ENCODE data around the gene EXOC6B. TPM values are rescaled to one million over a fixed set of nuclear protein-coding genes. Genes with fewer than 3 reads are reported as not detected.
A peak's percentile ranks its signal among the peaks of the same experiment; 100 is the strongest.

The EXOC6B gene
- total RNA-seq, 2 donors from 2014 or later: 10.8 to 12.8 TPM

DNA sequence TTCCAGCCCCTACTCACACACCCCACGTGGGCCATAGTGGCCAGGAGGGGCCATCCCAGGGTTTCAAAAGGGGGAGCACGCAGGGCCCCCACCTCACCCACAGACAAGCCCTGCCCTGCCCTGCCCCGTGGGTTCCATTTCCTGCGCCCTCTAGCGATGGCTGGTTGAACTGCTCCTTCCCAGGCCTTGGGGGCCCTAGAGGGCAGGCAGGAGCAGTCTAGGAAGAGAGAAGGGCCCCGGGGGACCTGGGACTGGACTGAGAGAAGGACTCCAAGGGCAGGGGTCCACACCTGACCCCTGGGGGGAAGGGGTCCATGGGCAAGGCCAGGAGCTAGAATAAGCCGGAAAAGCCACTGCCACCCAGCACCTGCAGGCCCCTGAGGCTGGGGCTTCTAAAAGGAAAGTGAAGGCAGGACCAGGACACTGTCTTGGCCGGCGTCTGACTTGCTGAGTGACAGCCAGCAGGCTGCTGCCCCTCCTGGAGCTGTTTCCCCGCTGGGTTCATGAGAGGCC lies 688.3 kb downstream of the EXOC6B start:
- peak; percentile 69 for DNase-seq (ENCODE audit: low spot score)
- Mint-ChIP-seq H3K4me1 (ENCODE audit: low read depth in 2 of 2) (peaks cover 0 to 4% of the 10 kb centered on the region in 2 donors), H3K27me3 (peaks cover 4 to 6% of the 10 kb centered on the region in 2 donors), H3K9me3 (no peaks in the 10 kb centered on the region), H3K27ac (no peak overlapping the region), H3K4me3 (no peak overlapping the region), H3K36me3 (no peaks in the 10 kb centered on the region)
- peak; percentile 54 to 71 for ATAC-seq

DNA sequence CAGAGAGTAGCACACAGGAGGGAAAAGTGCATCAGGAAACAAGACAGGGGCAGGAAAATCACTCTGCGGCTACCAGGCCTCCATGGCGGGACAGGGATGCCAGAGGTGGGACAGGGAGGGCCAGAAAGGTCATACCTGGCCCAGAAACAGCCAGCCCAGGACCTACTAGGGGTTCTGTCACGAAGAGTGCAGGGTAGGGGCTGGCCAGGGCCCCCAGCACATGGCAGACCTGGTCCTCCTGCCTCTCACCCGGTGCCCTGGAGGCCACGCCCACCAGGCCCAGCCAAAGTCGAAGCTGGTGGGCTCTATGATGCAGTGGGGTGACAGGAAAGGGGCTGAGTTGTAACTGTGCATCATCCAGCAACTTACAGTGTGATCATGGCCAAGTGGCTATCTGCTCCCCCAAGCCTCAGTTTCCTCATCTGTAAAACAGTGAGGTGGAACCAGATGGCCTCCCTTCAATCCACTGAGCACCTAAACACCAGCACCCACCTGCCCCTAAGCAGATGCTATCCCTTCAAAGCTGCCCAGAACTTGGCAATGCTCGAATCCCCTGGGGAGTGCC lies 688.8 kb downstream of the EXOC6B start:
- Mint-ChIP-seq H3K4me1 (ENCODE audit: low read depth in 2 of 2) (peaks cover 0 to 4% of the 10 kb centered on the region in 2 donors), H3K9me3 (no peaks in the 10 kb centered on the region), H3K36me3 (no peaks in the 10 kb centered on the region), H3K27ac (no peak overlapping the region), H3K27me3 (peaks cover 0 to under 1% of the 10 kb centered on the region in 2 donors), H3K4me3 (no peak overlapping the region)
- DNase-seq (ENCODE audit: low spot score): peak; percentile 15
- ATAC-seq: no peak

DNA sequence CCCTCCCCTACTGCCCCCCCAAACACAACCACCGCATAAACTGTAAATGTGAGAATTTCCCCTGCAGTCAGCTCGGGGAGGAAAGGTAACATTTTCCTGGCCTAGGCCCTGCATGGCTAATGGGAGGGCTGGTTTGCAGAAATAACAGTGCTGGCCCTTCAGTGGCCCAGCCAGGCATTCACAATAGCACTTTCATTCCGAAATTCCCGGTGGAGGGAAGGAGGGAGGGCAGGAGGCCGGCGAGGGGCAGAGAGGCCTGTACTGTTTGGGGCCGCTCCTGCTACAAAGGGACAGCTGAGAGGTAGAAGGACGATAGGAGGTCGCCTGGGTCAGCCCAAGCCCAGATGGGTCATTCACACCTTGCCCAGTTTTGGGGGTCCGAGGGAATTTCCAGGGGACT lies 689.5 kb downstream of the EXOC6B start:
- ATAC-seq: no peak
- Mint-ChIP-seq H3K27ac (no peak overlapping the region), H3K4me3 (no peak overlapping the region), H3K36me3 (no peaks in the 10 kb centered on the region), H3K9me3 (no peaks in the 10 kb centered on the region), H3K27me3 (no peaks in the 10 kb centered on the region), H3K4me1 (ENCODE audit: low read depth in 2 of 2) (peaks cover 0 to 4% of the 10 kb centered on the region in 2 donors)
- no peak for DNase-seq (ENCODE audit: low spot score)

DNA sequence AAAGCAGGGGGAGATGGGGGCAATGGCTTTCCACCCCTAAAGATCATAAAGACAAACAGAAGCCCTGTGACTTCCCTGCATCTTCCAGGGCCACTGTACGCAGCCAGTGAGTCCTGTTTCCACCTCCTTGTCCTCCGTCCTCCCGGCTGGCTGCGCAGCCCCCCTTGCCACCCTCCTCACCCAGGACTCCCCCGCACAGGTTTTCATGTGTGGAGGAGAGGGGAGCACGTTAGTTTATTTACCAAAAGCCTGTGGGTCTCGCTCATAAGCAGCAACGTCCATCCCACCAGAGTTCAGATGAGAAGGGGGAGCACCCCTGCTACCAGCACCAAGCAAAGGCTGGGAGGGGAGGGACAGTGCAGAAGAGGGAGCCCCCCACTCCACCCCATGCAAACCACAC lies 689.9 kb downstream of the EXOC6B start:
- ATAC-seq (no peak), DNase-seq (ENCODE audit: low spot score) (no peak)
- Mint-ChIP-seq H3K9me3 (no peaks in the 10 kb centered on the region), H3K4me3 (no peak overlapping the region), H3K4me1 (ENCODE audit: low read depth in 2 of 2) (peaks cover 0 to 4% of the 10 kb centered on the region in 2 donors), H3K27me3 (no peaks in the 10 kb centered on the region), H3K36me3 (no peaks in the 10 kb centered on the region), H3K27ac (no peak overlapping the region)

DNA sequence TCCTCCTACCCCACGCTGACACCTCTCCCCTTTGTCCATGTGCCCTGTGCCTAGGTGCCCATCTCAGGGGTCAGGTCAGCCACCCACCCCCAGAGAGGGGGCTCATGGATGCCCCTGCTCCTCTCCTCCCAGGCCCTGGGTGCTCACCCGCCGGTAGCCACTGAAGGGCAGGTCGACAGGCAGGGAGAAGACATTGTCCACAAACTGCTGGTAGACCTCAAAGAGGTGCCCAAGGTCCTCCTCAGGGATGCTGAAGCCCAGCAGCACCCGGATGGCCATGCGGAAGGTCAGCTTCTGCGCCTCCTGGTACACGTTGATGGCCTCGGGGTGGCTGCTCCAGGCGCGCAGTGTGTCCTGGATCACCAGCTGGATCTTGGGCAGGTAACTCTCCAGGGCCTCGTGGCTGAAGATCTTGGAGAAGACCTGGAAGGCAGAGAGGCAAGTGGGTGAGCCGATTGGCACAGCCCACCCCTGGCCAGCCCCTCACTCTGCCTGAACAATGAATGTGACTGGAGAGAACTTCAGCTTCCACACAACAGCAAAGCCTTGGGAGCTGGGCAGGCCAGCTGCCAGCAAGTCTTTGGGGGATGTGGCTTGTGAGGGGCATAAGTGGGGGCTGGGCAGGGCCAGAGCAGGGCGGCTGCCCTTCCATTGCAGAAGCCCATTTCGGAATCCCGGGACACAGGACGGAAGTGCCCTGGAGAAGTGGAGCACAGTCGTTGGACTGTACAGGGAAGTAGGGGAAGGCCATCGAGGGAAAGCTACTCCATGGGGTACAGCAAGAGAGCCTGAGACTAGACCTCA lies 690.6 kb downstream of the EXOC6B start:
- no peak for ATAC-seq
- Mint-ChIP-seq H3K9me3 (no peaks in the 10 kb centered on the region), H3K27me3 (no peaks in the 10 kb centered on the region), H3K4me1 (ENCODE audit: low read depth in 2 of 2) (peaks cover 0 to 4% of the 10 kb centered on the region in 2 donors), H3K36me3 (no peaks in the 10 kb centered on the region), H3K4me3 (no peak overlapping the region), H3K27ac (no peak overlapping the region)
- peak; percentile 51 for DNase-seq (ENCODE audit: low spot score)

DNA sequence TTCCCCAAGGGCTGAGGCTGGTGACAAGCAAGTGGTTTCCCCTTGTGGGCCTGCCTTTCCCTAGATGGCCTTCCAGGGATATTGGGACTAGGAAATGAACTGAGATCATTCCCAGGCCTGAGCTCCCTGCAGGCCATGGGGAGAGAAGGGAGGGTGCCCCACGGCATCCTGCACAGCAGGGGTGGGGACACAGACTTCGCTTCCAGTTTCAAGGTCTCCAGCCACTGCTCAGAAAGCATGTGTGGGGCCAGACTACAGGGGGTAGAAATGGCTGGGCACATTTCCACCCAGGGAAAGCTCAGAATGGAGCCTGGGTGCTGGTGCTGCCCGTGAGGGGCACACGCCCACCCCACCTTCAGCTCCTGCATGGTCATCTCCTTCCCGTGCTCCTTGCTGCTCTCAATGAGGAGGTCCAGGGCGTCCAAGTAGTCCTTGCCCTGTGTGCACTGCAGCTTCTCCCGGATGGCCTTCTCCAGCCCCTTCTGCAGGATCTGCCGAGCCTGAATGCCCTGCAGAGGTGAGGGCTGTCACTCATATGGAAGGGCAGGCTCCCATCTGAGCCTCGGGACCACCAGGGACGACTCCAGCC lies 691.3 kb downstream of the EXOC6B start:
- Mint-ChIP-seq H3K27me3 (no peaks in the 10 kb centered on the region), H3K4me3 (no peak overlapping the region), H3K9me3 (no peaks in the 10 kb centered on the region), H3K27ac (no peak overlapping the region), H3K4me1 (ENCODE audit: low read depth in 2 of 2) (peaks cover 0 to 4% of the 10 kb centered on the region in 2 donors), H3K36me3 (no peaks in the 10 kb centered on the region)
- DNase-seq (ENCODE audit: low spot score) (peak; percentile 41), ATAC-seq (no peak)

DNA sequence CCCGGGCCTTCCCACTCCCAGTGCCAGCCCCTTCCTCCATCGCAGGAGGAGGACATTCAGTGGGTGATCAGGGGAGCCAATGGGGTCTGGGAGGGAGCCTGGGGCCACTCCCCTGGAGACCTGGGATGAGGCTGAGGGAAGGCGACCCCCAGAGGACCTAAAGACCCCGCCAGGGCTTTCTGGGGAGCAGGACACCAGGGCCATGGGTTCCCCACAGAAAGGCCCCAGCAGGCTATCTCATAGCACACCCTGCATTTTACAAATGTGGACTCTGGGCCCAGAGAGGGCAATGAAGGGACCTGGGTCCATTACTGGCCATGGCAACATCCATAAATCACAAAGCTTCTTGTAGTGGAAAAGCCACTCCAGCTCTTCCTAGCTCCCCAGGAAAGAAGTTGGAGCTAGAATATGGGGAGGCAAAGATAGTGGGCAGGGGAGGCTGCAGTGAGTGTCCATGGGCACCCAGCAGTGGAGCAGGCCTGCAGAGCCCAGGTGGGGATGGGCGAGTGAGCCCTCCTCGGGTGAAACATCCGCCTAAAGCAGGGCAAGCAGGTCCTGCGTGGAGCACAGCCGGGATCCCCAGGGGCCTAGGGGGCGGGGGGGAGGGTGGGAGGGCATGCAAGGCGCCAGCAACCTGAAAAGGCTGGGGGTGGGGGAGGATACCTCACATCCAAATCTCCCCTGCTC lies 692.0 kb downstream of the EXOC6B start:
- ATAC-seq: no peak
- Mint-ChIP-seq H3K4me3 (no peak overlapping the region), H3K27ac (no peak overlapping the region), H3K36me3 (no peaks in the 10 kb centered on the region), H3K9me3 (no peaks in the 10 kb centered on the region), H3K4me1 (ENCODE audit: low read depth in 2 of 2) (peaks cover 0 to 4% of the 10 kb centered on the region in 2 donors), H3K27me3 (no peaks in the 10 kb centered on the region)
- DNase-seq (ENCODE audit: low spot score): peak; percentile 1

DNA sequence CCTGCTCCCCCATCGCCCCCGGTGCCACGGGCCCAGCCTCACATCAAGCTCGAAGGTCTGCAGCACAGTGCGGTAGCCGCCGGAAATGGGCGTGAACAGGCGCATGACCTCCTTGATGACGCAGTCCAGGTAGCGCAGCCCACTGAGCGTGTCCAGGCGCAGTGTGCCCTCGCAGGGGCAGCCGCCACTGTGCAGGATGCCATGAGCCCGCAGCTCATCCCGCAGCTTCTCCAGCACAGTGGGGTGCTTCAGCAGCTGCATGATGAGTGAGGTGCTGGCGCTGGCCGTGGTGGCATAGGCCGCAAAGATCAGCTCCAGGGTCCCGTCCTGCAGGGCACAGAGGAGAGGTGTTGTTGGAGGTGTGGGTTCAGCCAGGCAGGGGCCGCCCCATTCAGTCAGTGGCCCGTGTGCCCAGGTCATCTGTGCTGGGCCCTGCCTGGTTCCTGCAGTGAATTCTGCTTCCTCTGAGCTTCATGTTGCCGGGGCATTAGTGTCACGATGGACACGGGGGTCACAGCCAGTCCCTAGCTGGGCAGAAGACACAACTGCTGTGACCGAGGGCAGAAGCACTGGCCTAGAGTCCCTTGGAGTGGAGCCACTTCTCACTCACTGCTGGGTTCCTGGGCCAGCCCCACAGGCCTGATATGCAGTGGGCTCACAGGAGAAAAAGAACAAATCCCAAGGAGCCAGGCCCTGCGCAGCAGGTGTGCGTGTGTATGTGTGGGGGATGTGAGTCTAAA lies 692.7 kb downstream of the EXOC6B start:
- H3K27me3 Mint-ChIP-seq: no peaks in the 10 kb centered on the region
- H3K4me3 Mint-ChIP-seq: no peak overlapping the region
- H3K4me1 Mint-ChIP-seq (ENCODE audit: low read depth in 2 of 2): peaks cover 0 to 4% of the 10 kb centered on the region in 2 donors
- H3K36me3 Mint-ChIP-seq: no peaks in the 10 kb centered on the region
- no peak overlapping the region for H3K27ac Mint-ChIP-seq
- no peaks in the 10 kb centered on the region for H3K9me3 Mint-ChIP-seq
- DNase-seq (ENCODE audit: low spot score): peak; percentile 31
- ATAC-seq: no peak

DNA sequence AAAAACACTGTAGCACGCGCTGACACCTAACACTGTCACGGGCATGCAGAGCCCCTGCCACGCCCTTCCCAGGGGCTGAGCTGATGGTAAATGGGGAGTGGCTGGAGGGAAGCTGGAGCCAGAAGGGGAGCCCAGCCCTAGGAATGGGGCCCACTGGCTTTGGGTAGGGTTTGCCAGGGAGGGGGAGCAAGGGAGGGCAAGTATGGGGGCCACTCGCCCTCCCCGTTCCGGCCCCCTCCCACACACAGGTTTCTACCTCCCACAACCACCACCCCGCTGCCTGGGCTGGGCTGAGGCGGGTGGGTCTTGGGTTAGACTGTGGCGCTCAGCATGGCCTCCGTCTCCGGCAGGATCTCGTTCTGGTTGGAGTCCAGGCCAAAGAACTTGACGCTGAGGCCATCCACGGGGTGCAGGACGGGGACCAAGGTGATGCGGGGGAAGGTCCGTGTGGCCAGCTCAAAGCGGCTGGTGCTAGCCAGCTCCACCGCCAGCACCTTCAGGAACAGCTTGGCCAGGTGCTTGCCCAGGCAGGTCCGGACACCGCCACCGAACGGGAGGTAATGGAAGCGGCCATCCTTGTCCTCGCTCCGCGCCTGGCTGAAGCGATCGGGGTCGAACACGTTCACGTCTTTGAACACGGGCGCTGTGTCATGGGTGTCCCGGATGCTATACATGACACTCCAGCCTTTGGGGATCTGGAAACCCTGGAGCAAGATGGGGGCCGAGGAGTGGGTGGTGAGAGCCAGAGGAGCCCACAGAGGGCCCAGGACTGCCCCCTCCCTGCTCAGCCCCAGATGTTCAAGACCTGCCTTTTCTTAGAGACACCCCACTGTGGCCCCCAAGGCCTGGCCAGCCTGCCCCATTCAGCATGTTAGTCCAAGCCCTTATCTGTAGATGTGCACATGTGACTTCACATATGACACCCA lies 693.7 kb downstream of the EXOC6B start:
- no peaks in the 10 kb centered on the region for H3K27me3 Mint-ChIP-seq
- no peak overlapping the region for H3K27ac Mint-ChIP-seq
- ATAC-seq (no peak), DNase-seq (ENCODE audit: low spot score) (peak; percentile 54)
- no peak overlapping the region for H3K4me3 Mint-ChIP-seq
- no peaks in the 10 kb centered on the region for H3K9me3 Mint-ChIP-seq
- H3K4me1 Mint-ChIP-seq (ENCODE audit: low read depth in 2 of 2): no peaks in the 10 kb centered on the region
- no peaks in the 10 kb centered on the region for H3K36me3 Mint-ChIP-seq

DNA sequence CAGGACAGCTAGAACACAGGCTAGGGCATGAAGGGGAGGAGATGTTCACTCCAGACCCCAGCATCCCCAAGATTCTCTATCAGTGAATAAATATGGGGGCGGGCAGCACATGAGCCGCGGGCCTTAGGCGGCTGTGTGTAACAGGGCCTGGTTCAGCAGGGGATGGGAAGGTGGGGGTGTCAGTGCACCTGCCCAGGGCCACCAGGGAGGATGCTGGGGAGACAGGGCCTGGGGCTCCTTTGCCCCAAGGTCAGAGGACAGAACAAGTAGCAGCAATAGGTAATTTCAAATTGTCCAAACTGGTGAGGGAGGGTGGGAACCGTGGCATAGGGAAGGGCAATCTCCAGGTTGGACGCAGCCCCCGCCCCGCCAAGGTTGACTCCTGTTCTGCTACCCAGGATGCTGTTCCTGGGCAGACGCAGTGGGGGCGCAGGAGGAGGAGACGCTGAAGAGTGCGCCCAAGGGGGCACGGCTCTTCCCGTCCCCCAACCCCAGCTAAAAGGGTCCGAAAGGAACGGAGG lies 694.4 kb downstream of the EXOC6B start:
- H3K27ac Mint-ChIP-seq: no peak overlapping the region
- ATAC-seq: no peak
- H3K9me3 Mint-ChIP-seq: no peaks in the 10 kb centered on the region
- peaks cover 0 to under 1% of the 10 kb centered on the region in 2 donors for H3K4me1 Mint-ChIP-seq (ENCODE audit: low read depth in 2 of 2)
- no peak overlapping the region for H3K4me3 Mint-ChIP-seq
- peaks cover 0 to under 1% of the 10 kb centered on the region in 2 donors for H3K27me3 Mint-ChIP-seq
- DNase-seq (ENCODE audit: low spot score): peak; percentile 52
- no peaks in the 10 kb centered on the region for H3K36me3 Mint-ChIP-seq

DNA sequence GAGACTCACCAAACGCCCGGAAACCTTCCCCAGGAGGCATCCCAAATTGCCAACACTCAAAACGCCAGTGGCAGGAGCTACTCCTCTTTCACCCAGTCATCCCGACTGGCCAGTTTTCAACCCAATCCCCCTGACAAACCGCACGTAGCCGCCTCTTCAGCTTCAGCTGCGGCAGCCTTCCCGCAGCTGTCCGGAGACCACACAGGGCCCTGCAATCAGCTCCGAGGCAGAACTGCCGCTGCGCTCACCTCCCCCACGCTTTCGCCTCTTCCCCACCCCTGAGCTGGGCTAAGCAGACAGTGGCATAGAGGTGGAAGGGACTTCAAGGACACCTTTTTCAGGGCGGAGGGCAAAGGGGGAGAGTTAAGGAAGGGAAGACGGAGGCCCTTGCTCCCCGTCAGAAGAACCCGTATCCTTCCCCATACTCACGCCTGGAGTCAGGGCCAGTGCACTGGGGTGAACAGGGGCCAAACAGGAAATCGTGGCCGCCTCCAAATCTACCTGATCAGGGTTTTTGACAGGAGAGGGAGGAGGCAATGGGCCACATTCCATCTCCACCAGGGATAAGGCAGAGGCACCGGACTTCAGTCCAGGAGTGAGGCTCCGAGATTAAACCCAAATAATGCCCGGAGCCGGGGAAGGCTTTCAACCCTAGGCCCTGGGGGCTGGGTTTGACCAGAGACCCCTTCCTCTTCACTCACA lies 695.0 kb downstream of the EXOC6B start:
- DNase-seq (ENCODE audit: low spot score) (peak; percentile 44), ATAC-seq (no peak)
- Mint-ChIP-seq H3K4me1 (ENCODE audit: low read depth in 2 of 2) (peaks cover 0 to 3% of the 10 kb centered on the region in 2 donors), H3K27ac (no peak overlapping the region), H3K27me3 (peaks cover 0 to 3% of the 10 kb centered on the region in 2 donors), H3K9me3 (no peaks in the 10 kb centered on the region), H3K36me3 (no peaks in the 10 kb centered on the region), H3K4me3 (no peak overlapping the region)
